Measurements from ENCODE around the gene GABRB3. TPM values are rescaled to one million over a fixed set of nuclear protein-coding genes. Genes with fewer than 3 reads are reported as not detected.

GABRB3 gene
- total and polyA plus RNA-seq, 12 donors, result 0.23 to 4.5 (median 1.7) TPM

GRCh38 chr15:26771168-26771567, 1.7 kb downstream of the GABRB3 start:
- DNase-seq, result no peak
- Histone ChIP-seq H3K9me3 (no peaks in the 10 kb centered on the region), H3K36me3 (no peaks in the 10 kb centered on the region), H3K4me1 (peaks cover 0 to 20% (median 8%) of the 10 kb centered on the region in 9 donors), H3K4me3 (no peak overlapping the region), H3K27me3 (peaks cover 0 to 79% (median 65%) of the 10 kb centered on the region in 7 donors), H3K27ac (no peak overlapping the region)
- WGBS, 2 donors, result 11 to 14% methylated on average over 10 of the region's 10 CpGs
- no peak for ATAC-seq
- intact Hi-C loops (cut with DNase I), result no loop called here
- TF ChIP-seq CTCF (IDR thresholded peaks at IDR 0.05), result no peak

- no peak for ATAC-seq
- no peak overlapping the region for H3K27ac ChIP-seq
These were observed 5.6 kb downstream of the GABRB3 start for GRCh38 chr15:26767169-26767670.

GRCh38 chr15:26766262-26766661, 6.6 kb downstream of the GABRB3 start:
- no peak overlapping the region for H3K4me3 ChIP-seq
- TF ChIP-seq CTCF (IDR thresholded peaks at IDR 0.05), result no peak
- DNase-seq (no peak), ATAC-seq (no peak)
- H3K36me3 ChIP-seq, result no peaks in the 10 kb centered on the region
- WGBS, 2 donors, result 20 to 36% methylated on average over 1 of the region's 1 CpG
- H3K27me3 ChIP-seq, result peaks cover 0 to 50% (median 27%) of the 10 kb centered on the region in 7 donors
- no peaks in the 10 kb centered on the region for H3K9me3 ChIP-seq
- no peak overlapping the region for H3K27ac ChIP-seq
- intact Hi-C loops (cut with DNase I), result no loop called here
- H3K4me1 ChIP-seq, result peaks cover 0 to 2% (median 0%) of the 10 kb centered on the region in 9 donors

More at GRCh38 chr15:26767169-26767670, 5.6 kb downstream of the GABRB3 start:
- Histone ChIP-seq H3K4me1 (peaks cover 0 to 12% (median 6%) of the 10 kb centered on the region in 9 donors), H3K36me3 (no peaks in the 10 kb centered on the region), H3K9me3 (no peaks in the 10 kb centered on the region), H3K27me3 (peaks cover 0 to 59% (median 37%) of the 10 kb centered on the region in 7 donors), H3K4me3 (no peak overlapping the region)
- no peak for DNase-seq
- TF ChIP-seq CTCF (IDR thresholded peaks at IDR 0.05), result no peak
- intact Hi-C loops (cut with DNase I), result no loop called here
- WGBS, 2 donors, result 8 to 13% methylated on average over 5 of the region's 5 CpGs

GRCh38 chr15:26759986-26760385, 12.9 kb downstream of the GABRB3 start:
- no peak for DNase-seq
- no peak overlapping the region for H3K4me3 ChIP-seq
- TF ChIP-seq CTCF (IDR thresholded peaks at IDR 0.05), result no peak
- 63 to 66% methylated on average over 5 of the region's 5 CpGs for WGBS, 2 donors
- H3K27me3 ChIP-seq, result peaks cover 0 to 8% (median 0%) of the 10 kb centered on the region in 7 donors
- H3K36me3 ChIP-seq, result no peaks in the 10 kb centered on the region
- no peaks in the 10 kb centered on the region for H3K4me1 ChIP-seq
- intact Hi-C loops (cut with DNase I), result loop anchor here in 1 of 10 donors (10.0 kb wide), 1 partner anchor 55 kb away; no protein-coding TSS in a partner anchor
- ATAC-seq, result no peak
- no peak overlapping the region for H3K27ac ChIP-seq
- no peaks in the 10 kb centered on the region for H3K9me3 ChIP-seq

Data from heart right ventricle (tissue), 16 donors.